Heart left ventricle (tissue), 16 donors: Measurements from ENCODE around the gene ZNF253. TPM values are rescaled to one million over a fixed set of nuclear protein-coding genes. Genes with fewer than 3 reads are reported as not detected.

Source experiments
- ATAC-seq, 4 donors: fragments of 200-7000 bp; cut with Tn5 transposase; one replicate each; pipeline ENCODE4 v1.9.1; 2020 to 2022; ENCODE audit warnings: moderate library complexity in 4 of 4, mild to moderate bottlenecking in 3 of 4, moderate number of reproducible peaks in 1 of 4
- DNase-seq, 5 donors: peaks; one replicate each; pipeline ENCODE4 v3.0.0-alpha.2; 2020
- H3K27ac ChIP-seq, 12 donors: fragments of 200-600 bp; sonication (generic) in 4 of 12; one replicate each; pipeline versions ENCODE4 v1.5.0 to v1.8.0; 2016 to 2022; ENCODE audit warnings: mild to moderate bottlenecking in 2 of 12
- H3K27me3 ChIP-seq, 9 donors: fragments of 200-600 bp; sonication (generic) in 2 of 9; one replicate each; pipeline versions ENCODE4 v1.5.1 to v1.8.0; 2016 to 2022; ENCODE audit warnings: mild to moderate bottlenecking in 3 of 9
- H3K36me3 ChIP-seq, 9 donors: fragments of 200-600 bp; sonication (generic) in 2 of 9; one replicate each; pipeline versions ENCODE4 v1.5.0 to v1.8.0; 2018 to 2022; ENCODE audit warnings: mild to moderate bottlenecking in 2 of 9
- H3K4me1 ChIP-seq, 12 donors: fragments of 200-600 bp; sonication (generic) in 4 of 12; one replicate each; pipeline versions ENCODE4 v1.5.0 to v1.8.0; 2016 to 2022; ENCODE audit warnings: mild to moderate bottlenecking in 3 of 12
- H3K4me3 ChIP-seq, 12 donors: fragments of 200-600 bp; sonication (generic) in 4 of 12; one replicate each; pipeline versions ENCODE4 v1.5.0 to v1.8.0; 2017 to 2022; ENCODE audit warnings: mild to moderate bottlenecking in 9 of 12, moderate library complexity in 4 of 12
- H3K9me3 ChIP-seq, 12 donors: fragments of 200-600 bp; sonication (generic) in 4 of 12; one replicate each; pipeline versions ENCODE4 v1.5.0 to v1.8.0; 2016 to 2022; ENCODE audit warnings: mild to moderate bottlenecking in 1 of 12
- CTCF ChIP-seq, 12 donors: fragments of 200-600 bp; sonication (generic) in 4 of 12; IDR thresholded peaks; one replicate each; pipeline versions ENCODE4 v1.5.0 to v1.8.0; 2018 to 2022; ENCODE audit warnings: antibody characterized with exemption in 12 of 12, mild to moderate bottlenecking in 5 of 12
- POLR2A ChIP-seq, 2 donors: fragments of 450-650 bp; IDR thresholded peaks; one replicate each; pipeline ENCODE4 v1.6.1; 2017; ENCODE audit warnings: antibody characterized with exemption in 2 of 2, mild to moderate bottlenecking in 2 of 2, moderate library complexity in 2 of 2
- WGBS, 4 donors: extraction: QIAGEN DNeasy Blood & Tissue Kit in 2 of 4; methylation state at CpG; one replicate each; pipeline versions ENCODE4 v1.1.5 to v1.1.7; 2013 to 2018; 5-methylcytosine and 5-hydroxymethylcytosine counted together
- intact Hi-C, 10 donors: fragments of 100-400 bp; cut with DNase I; formaldehyde crosslinking; loops; one replicate each; pipeline versions ENCODE4 v1.11.1 to v1.14.2; 2022
- long read RNA-seq, 3 donors: library from polyadenylated mRNA; unstranded; transcript quantifications; one replicate each; pipeline ENCODE4 v2.0.0, GENCODE V29; 2020 to 2021
- polyA plus RNA-seq, 2 donors: library from polyadenylated mRNA; stranded (reverse); fragments of 200-250 nt; gene quantifications; one replicate each; pipeline ENCODE4 v1.2.3, GENCODE V29; 2013
- total RNA-seq, 9 donors: library from RNA; depleted of rRNA in 2 of 9; stranded (reverse); fragments of >200 nt in 2 of 9; fragmentation: NEBNext Ultra II Directional in 3 of 9; extraction: Animal tissue kit (Norgen Biotek cat#: 25700) in 3 of 9; gene quantifications; one replicate each; pipeline versions ENCODE4 v1.1.0 to v1.2.4, GENCODE V29; 2016 to 2023
- donor health status: ischemic (EF 13 %, LVEDD 7.1; RV severe dilation, severe dysfunction).
- donor health status: healthy with polysubstance abuse.
- donor health status: DM: no; HTN: yes; CAD: no.
- donor health status: DM: no; HTN: no; CAD: no.
- donor health status: ischemic (EF 25% LVEDD 6.9; RV normal size, moderate dysfunction).
- donor health status: ischemic (EF 25% LVEDD 5.7; RV mildly dilated, moderate dysfunction).
- donor health status: healthy.
- donor health status: DM: yes; HTN: yes; CAD: no.
- donor health status: ischemic (EF 35%, LVEDD 5.7; RV mildly dilated, moderate dysfunction).
- donor health status: nonischemic (EF 11% LVEDD 7.7; RV severe dilation, severe dysfunction).
- donor health status: DM: yes; HTN: yes; CAD: no.
- donor health status: PGD.
- donor health status: ischemic (EF 29% LVEDD 5.4; RV normal size, mild dysfunction).
- donor health status: nonischemic (EF 23%, LVEDD 6.1; RV moderate dilation, normal function).

The ZNF253 gene
- total RNA-seq = 10 to 100 TPM in 2 of 9 donors, 1 to 10 TPM in 7; 5.6 to 16.6 (median 8.1) TPM
- 1 to 10 TPM; 3.8 to 5.5 TPM for polyA plus RNA-seq
- long read RNA-seq, donor 1, partial matches to known transcripts = 0 of 5 reads
- long read RNA-seq, donor 1, other reads (novel, unspliced or antisense) = 0 of 5 reads
- long read RNA-seq, donor 2, transcript ZNF253-203 (4 exons, 3,519 nt) = major isoform, 12 of 16 reads
- long read RNA-seq, donor 2, partial matches to known transcripts = 1 of 16 reads
- long read RNA-seq, donor 2, other reads (novel, unspliced or antisense) = 1 of 16 reads
- long read RNA-seq, donor 3, transcript ZNF253-203 (4 exons, 3,519 nt) = major isoform, 5 of 6 reads
- long read RNA-seq, donor 3, partial matches to known transcripts = 0 of 6 reads
- long read RNA-seq, donor 3, other reads (novel, unspliced or antisense) = 0 of 6 reads

GRCh38 chr19:19865750-19866610, at the start of gene ZNF253:
Gene ZNF253 (plus strand): TSS chr19:19865882. CDS start chr19:19865997, 115 bp downstream.
- H3K27me3 ChIP-seq = peaks cover 0 to 2% (median 0%) of the 10 kb centered on the region in 9 donors
- H3K36me3 ChIP-seq = no peaks in the 10 kb centered on the region
- 0 to 1% (median 0%) methylated on average over 30 to 43 of the region's 43 CpGs for WGBS, 4 donors
- TF ChIP-seq POLR2A (IDR thresholded peaks at IDR 0.05) (peak; percentile 74 to 95), CTCF (IDR thresholded peaks at IDR 0.05) (no peak)
- ATAC-seq (peak; percentile 99 to 100 (median 99)), DNase-seq (peak; percentile 97 to 99 (median 98))
- intact Hi-C loops = loop anchor here in 5 of 10 donors (1.0 to 5.0 kb wide), 7 partner anchors 34 to 199 kb away; partner anchors contain the start of genes ZNF506 (in 3 of the 5), ZNF93 (in 3 of the 5) and ZNF101 (in 1 of the 5)
- H3K9me3 ChIP-seq = peaks cover 0 to 13% (median 0%) of the 10 kb centered on the region in 12 donors
- peak within 1 kb of the TSS; percentile 80 to 97 (median 94) for H3K27ac ChIP-seq
- H3K4me3 ChIP-seq = peak within 1 kb of the TSS; percentile 53 to 93 (median 84)
- peaks cover 0 to 42% (median 26%) of the 10 kb centered on the region in 12 donors for H3K4me1 ChIP-seq

GRCh38 chr19:19816679-19817078, 49.0 kb upstream of the ZNF253 start:
- 64 to 79% (median 78%) methylated on average over 9 of the region's 9 CpGs for WGBS, 4 donors
- no peak overlapping the region for H3K27ac ChIP-seq
- H3K4me1 ChIP-seq = peaks cover 0 to 51% (median 24%) of the 10 kb centered on the region in 12 donors
- ATAC-seq (no peak), DNase-seq (peak in 2 of 5 donors; percentile 37 to 64)
- intact Hi-C loops = no loop called here
- peaks cover 0 to 7% (median 0%) of the 10 kb centered on the region in 12 donors for H3K9me3 ChIP-seq
- peaks cover 0 to 26% (median 8%) of the 10 kb centered on the region in 9 donors for H3K36me3 ChIP-seq
- H3K27me3 ChIP-seq = no peaks in the 10 kb centered on the region
- TF ChIP-seq POLR2A (IDR thresholded peaks at IDR 0.05) (no peak), CTCF (IDR thresholded peaks at IDR 0.05) (no peak)
- H3K4me3 ChIP-seq = no peak overlapping the region

- H3K9me3 ChIP-seq = peaks cover 0 to 1% (median 0%) of the 10 kb centered on the region in 12 donors
- no peak overlapping the region for H3K27ac ChIP-seq
- peaks cover 0 to 26% (median 8%) of the 10 kb centered on the region in 9 donors for H3K36me3 ChIP-seq
- WGBS, 4 donors = 84 to 90% (median 90%) methylated on average over 3 of the region's 3 CpGs
- intact Hi-C loops = no loop called here
- no peak for DNase-seq
- H3K4me3 ChIP-seq = no peak overlapping the region
- no peak for TF ChIP-seq CTCF (IDR thresholded peaks at IDR 0.05)
- TF ChIP-seq POLR2A (IDR thresholded peaks at IDR 0.05) = no peak
- H3K27me3 ChIP-seq = no peaks in the 10 kb centered on the region
- H3K4me1 ChIP-seq = peaks cover 0 to 48% (median 27%) of the 10 kb centered on the region in 12 donors
- no peak for ATAC-seq
Observed at GRCh38 chr19:19817357-19817756, 48.3 kb upstream of the ZNF253 start.
